HL-60 (cell line): Measurements from ENCODE around the gene PAGR1.
"Not testable (repeated sequence)": the region's sequence is repeated elsewhere in the genome, so short reads cannot be mapped to it uniquely, and the experiment has no call there.

Experiments
- DNase-seq, 2 experiments: peaks; one replicate each; pipeline ENCODE4 v3.0.0-alpha.2; 2010 to 2020; ENCODE audit warnings: low read depth in 1 of 2, low spot score in 1 of 2
- H3K27ac ChIP-seq: fragments of 250-450 bp; sonication (Bioruptor Pico); replicated peaks from 2 replicates; pipeline ENCODE4 v1.5.1; 2020; ENCODE audit warnings: mild to moderate bottlenecking, moderate library complexity
- H3K27me3 ChIP-seq: fragments of 250-450 bp; sonication (Bioruptor Pico); 2 replicates; pipeline ENCODE4 v1.5.1; 2021; ENCODE audit warnings: mild to moderate bottlenecking, moderate library complexity; ENCODE audit not compliant: insufficient read depth, poor library complexity, severe bottlenecking
- H3K4me3 ChIP-seq: replicated peaks from 2 replicates; pipeline ENCODE4 v1.5.1; 2011; ENCODE audit warnings: mild to moderate bottlenecking, control low read depth, low read length; ENCODE audit not compliant: insufficient read depth
- CTCF ChIP-seq: IDR thresholded peaks from one replicate; pipeline ENCODE4 v1.5.1; 2011; ENCODE audit warnings: low read length, control low read depth, inconsistent platforms; ENCODE audit not compliant: insufficient read depth
- GABPA ChIP-seq: IDR thresholded peaks from 2 replicates; pipeline ENCODE4 v1.6.1; 2012; ENCODE audit warnings: low read depth
- POLR2AphosphoS5 ChIP-seq: IDR thresholded peaks from 2 replicates; pipeline ENCODE4 v1.6.1; 2012; ENCODE audit warnings: low read depth
- REST ChIP-seq: IDR thresholded peaks from 2 replicates; pipeline ENCODE4 v1.6.1; 2012; ENCODE audit warnings: low read depth; ENCODE audit not compliant: insufficient replicate concordance
- SPI1 ChIP-seq: IDR thresholded peaks from 2 replicates; pipeline ENCODE4 v1.6.1; 2012; ENCODE audit warnings: low read depth, mild to moderate bottlenecking, borderline replicate concordance

Gene PAGR1

GRCh38 chr16:29784157-29784556 is 31.8 kb upstream of the PAGR1 start:
- Histone ChIP-seq H3K4me3 (no peak overlapping the region), H3K27ac (no peak overlapping the region), H3K27me3 (no peaks in the 10 kb centered on the region)
- DNase-seq: no peak
- TF ChIP-seq CTCF: no peak
- TF ChIP-seq POLR2AphosphoS5: no peak
- TF ChIP-seq GABPA: no peak
- TF ChIP-seq SPI1: no peak
- TF ChIP-seq REST: no peak

GRCh38 chr16:29784901-29785500 is 31.0 kb upstream of the PAGR1 start:
- no peak overlapping the region for H3K27ac ChIP-seq
- peak in 1 of 2 experiments; percentile 60 for DNase-seq
- TF ChIP-seq CTCF (peak; percentile 59), REST (peak; percentile 21), POLR2AphosphoS5 (no peak)
- no peaks in the 10 kb centered on the region for H3K27me3 ChIP-seq
- H3K4me3 ChIP-seq: no peak overlapping the region

- H3K27ac ChIP-seq: not testable (repeated sequence)
Measured at GRCh38 chr16:29787155-29787554, 28.8 kb upstream of the PAGR1 start.

GRCh38 chr16:29789775-29790182 is 26.2 kb upstream of the PAGR1 start:
- peak overlapping the region; percentile 96 for H3K27ac ChIP-seq
- peak overlapping the region; percentile 48 for H3K4me3 ChIP-seq
- TF ChIP-seq SPI1 (no peak), POLR2AphosphoS5 (no peak), CTCF (no peak), GABPA (no peak)
- no peaks in the 10 kb centered on the region for H3K27me3 ChIP-seq
- no peak for DNase-seq

More at GRCh38 chr16:29787155-29787554, 28.8 kb upstream of the PAGR1 start:
- not testable (repeated sequence) for H3K4me3 ChIP-seq, H3K27me3 ChIP-seq, DNase-seq
